Thymus (tissue), 11 donors: ENCODE results near the gene MOB4. TPM values are rescaled to one million over a fixed set of nuclear protein-coding genes. Genes with fewer than 3 reads are reported as not detected.
"Not testable (repeated sequence)": the region's sequence is repeated elsewhere in the genome, so short reads cannot be mapped to it uniquely, and the experiment has no call there.

Source experiments
- DNase-seq, 9 donors: peaks; one replicate each; pipeline ENCODE4 v3.0.0-alpha.2; 2013; ENCODE audit warnings: low spot score in 9 of 9, low read depth in 6 of 9, missing footprints in 1 of 9
- H3K27ac ChIP-seq, 2 donors: one replicate each; pipeline ENCODE4 v1.5.1; 2013; ENCODE audit warnings: control low read depth in 1 of 2, low read depth in 1 of 2, low read length in 1 of 2, mild to moderate bottlenecking in 1 of 2, moderate library complexity in 1 of 2
- H3K27me3 ChIP-seq, 2 donors: one replicate each; pipeline ENCODE4 v1.5.1; 2013; ENCODE audit warnings: low read length in 1 of 2; ENCODE audit not compliant: control insufficient read depth in 2 of 2, insufficient read depth in 1 of 2
- H3K36me3 ChIP-seq, 2 donors: one replicate each; pipeline ENCODE4 v1.5.1; 2013; ENCODE audit warnings: low read length in 1 of 2, mild to moderate bottlenecking in 1 of 2, moderate library complexity in 1 of 2; ENCODE audit not compliant: control insufficient read depth in 2 of 2, insufficient read depth in 2 of 2
- H3K4me1 ChIP-seq, 2 donors: one replicate each; pipeline ENCODE4 v1.5.1; 2013; ENCODE audit warnings: low read length in 2 of 2; ENCODE audit not compliant: control insufficient read depth in 2 of 2, insufficient read depth in 2 of 2
- H3K4me3 ChIP-seq, 2 donors: one replicate each; pipeline ENCODE4 v1.5.1; 2013; ENCODE audit warnings: low read length in 2 of 2, control low read depth in 1 of 2, mild to moderate bottlenecking in 1 of 2
- H3K9me3 ChIP-seq, 2 donors: one replicate each; pipeline ENCODE4 v1.5.1; 2013; ENCODE audit warnings: low read length in 1 of 2, mild to moderate bottlenecking in 1 of 2; ENCODE audit not compliant: control insufficient read depth in 2 of 2, insufficient read depth in 1 of 2
- WGBS: extraction: QIAGEN DNeasy Blood & Tissue Kit; methylation state at CpG from one replicate; pipeline ENCODE4 v1.1.7; 2013; 5-methylcytosine and 5-hydroxymethylcytosine counted together
- polyA plus RNA-seq: library from polyadenylated mRNA; stranded (reverse); fragments of 200-250 nt; gene quantifications from one replicate; pipeline ENCODE4 v1.2.3, GENCODE V29; 2013
- total RNA-seq: library from RNA; stranded (reverse); fragments of 120-200 nt; gene quantifications from one replicate; pipeline ENCODE4 v1.2.4, GENCODE V29; 2013
- donor health status: healthy.

Gene MOB4
- total and polyA plus RNA-seq, 2 donors, result 36.7 to 43.5 TPM

GRCh38 chr2:197538412-197538811, 22.5 kb downstream of the MOB4 start:
- H3K27ac ChIP-seq, result no peak overlapping the region
- no peaks in the 10 kb centered on the region for H3K9me3 ChIP-seq
- no peaks in the 10 kb centered on the region for H3K27me3 ChIP-seq
- peaks cover 16 to 61% of the 10 kb centered on the region in 2 donors for H3K36me3 ChIP-seq
- no peak for DNase-seq
- no peaks in the 10 kb centered on the region for H3K4me1 ChIP-seq
- 95% methylated on average over 2 of the region's 2 CpGs for WGBS
- H3K4me3 ChIP-seq, result no peak overlapping the region

- no peak for DNase-seq
- Histone ChIP-seq H3K36me3 (peaks cover 29 to 62% of the 10 kb centered on the region in 2 donors), H3K4me3 (no peak overlapping the region), H3K27me3 (no peaks in the 10 kb centered on the region), H3K27ac (no peak overlapping the region), H3K4me1 (no peaks in the 10 kb centered on the region), H3K9me3 (no peaks in the 10 kb centered on the region)
- 99% methylated on average over 1 of the region's 1 CpG for WGBS
These were observed 23.9 kb downstream of the MOB4 start for GRCh38 chr2:197539734-197540133.

GRCh38 chr2:197543206-197543605, 27.3 kb downstream of the MOB4 start:
- no peak overlapping the region for H3K4me3 ChIP-seq
- DNase-seq, result no peak
- H3K36me3 ChIP-seq, result peaks cover 25 to 53% of the 10 kb centered on the region in 2 donors
- no peaks in the 10 kb centered on the region for H3K9me3 ChIP-seq
- 98% methylated on average over 3 of the region's 3 CpGs for WGBS
- H3K4me1 ChIP-seq, result no peaks in the 10 kb centered on the region
- no peak overlapping the region for H3K27ac ChIP-seq
- no peaks in the 10 kb centered on the region for H3K27me3 ChIP-seq

GRCh38 chr2:197547163-197547900, 31.5 kb downstream of the MOB4 start:
- Histone ChIP-seq H3K27ac (no peak overlapping the region), H3K27me3 (no peaks in the 10 kb centered on the region), H3K4me3 (no peak overlapping the region), H3K36me3 (peaks cover 32 to 53% of the 10 kb centered on the region in 2 donors), H3K9me3 (no peaks in the 10 kb centered on the region), H3K4me1 (no peaks in the 10 kb centered on the region)
- no peak for DNase-seq
- 97% methylated on average over 5 of the region's 5 CpGs for WGBS

GRCh38 chr2:197548582-197548981, 32.7 kb downstream of the MOB4 start:
- Histone ChIP-seq H3K27ac (no peak overlapping the region), H3K9me3 (no peaks in the 10 kb centered on the region), H3K36me3 (peaks cover 27 to 51% of the 10 kb centered on the region in 2 donors), H3K27me3 (no peaks in the 10 kb centered on the region), H3K4me1 (no peaks in the 10 kb centered on the region), H3K4me3 (no peak overlapping the region)
- WGBS, result 97% methylated on average over 5 of the region's 5 CpGs
- no peak for DNase-seq

GRCh38 chr2:197551260-197551659, 35.4 kb downstream of the MOB4 start:
- not testable (repeated sequence) for H3K4me1 ChIP-seq, H3K9me3 ChIP-seq, DNase-seq, H3K4me3 ChIP-seq, H3K27ac ChIP-seq, H3K27me3 ChIP-seq
- H3K36me3 ChIP-seq, result peaks cover 16 to 57% of the 10 kb centered on the region in 2 donors
- WGBS, result 98% methylated on average over 2 of the region's 2 CpGs

GRCh38 chr2:197555467-197555866, 39.6 kb downstream of the MOB4 start:
- no peaks in the 10 kb centered on the region for H3K9me3 ChIP-seq
- no peak overlapping the region for H3K4me3 ChIP-seq
- no peak for DNase-seq
- H3K27me3 ChIP-seq, result no peaks in the 10 kb centered on the region
- no peaks in the 10 kb centered on the region for H3K4me1 ChIP-seq
- peaks cover 9 to 49% of the 10 kb centered on the region in 2 donors for H3K36me3 ChIP-seq
- H3K27ac ChIP-seq, result no peak overlapping the region

GRCh38 chr2:197556456-197556855, 40.6 kb downstream of the MOB4 start:
- WGBS, result 89% methylated on average over 1 of the region's 1 CpG
- no peaks in the 10 kb centered on the region for H3K4me1 ChIP-seq
- no peaks in the 10 kb centered on the region for H3K27me3 ChIP-seq
- no peak overlapping the region for H3K27ac ChIP-seq
- DNase-seq, result no peak
- H3K9me3 ChIP-seq, result no peaks in the 10 kb centered on the region
- no peak overlapping the region for H3K4me3 ChIP-seq
- peaks cover 11 to 48% of the 10 kb centered on the region in 2 donors for H3K36me3 ChIP-seq

GRCh38 chr2:197558393-197558792, 42.5 kb downstream of the MOB4 start:
- H3K4me1 ChIP-seq, result no peaks in the 10 kb centered on the region
- no peak overlapping the region for H3K4me3 ChIP-seq
- H3K9me3 ChIP-seq, result no peaks in the 10 kb centered on the region
- no peak for DNase-seq
- H3K27me3 ChIP-seq, result no peaks in the 10 kb centered on the region
- peaks cover 11 to 35% of the 10 kb centered on the region in 2 donors for H3K36me3 ChIP-seq
- 96% methylated on average over 3 of the region's 3 CpGs for WGBS
- no peak overlapping the region for H3K27ac ChIP-seq
